Adrenal gland (tissue), 12 donors: ENCODE data around the gene MAD1L1. TPM values are rescaled to one million over a fixed set of nuclear protein-coding genes. Genes with fewer than 3 reads are reported as not detected.

ENCODE experiments used
- DNase-seq, 7 donors: peaks; one replicate each; pipeline ENCODE4 v3.0.0-alpha.2; 2019 to 2020
- H3K27ac ChIP-seq, 5 donors: fragments of 200-600 bp; sonication (generic) in 4 of 5; 1 replicate in 3 of 5; 2 replicates in 2 of 5; pipeline versions ENCODE4 v1.5.1 to v1.8.0; 2016 to 2020; ENCODE audit warnings: mild to moderate bottlenecking in 1 of 5
- H3K27me3 ChIP-seq: fragments of 200-600 bp; 2 replicates; pipeline ENCODE4 v1.8.0; 2021
- H3K36me3 ChIP-seq, 2 donors: fragments of 200-600 bp; replicated peaks in 1 of 2; 1 replicate in 1 of 2; 2 replicates in 1 of 2; pipeline versions ENCODE4 v1.5.1 to v1.8.0; 2018 to 2022
- H3K4me1 ChIP-seq, 2 donors: fragments of 200-600 bp; replicated peaks in 1 of 2; 1 replicate in 1 of 2; 2 replicates in 1 of 2; pipeline versions ENCODE4 v1.5.1 to v1.8.0; 2018 to 2021
- H3K4me3 ChIP-seq, 4 donors: fragments of 200-600 bp; sonication (generic) in 3 of 4; one replicate each; pipeline ENCODE4 v1.5.1; 2016 to 2018
- H3K9me3 ChIP-seq, 3 donors: fragments of 200-600 bp; sonication (generic) in 1 of 3; replicated peaks in 1 of 3; 1 replicate in 2 of 3; 2 replicates in 1 of 3; pipeline versions ENCODE4 v1.5.1 to v1.8.0; 2016 to 2021
- CTCF ChIP-seq, 6 experiments: fragments of 450-650 bp in 4 of 6; fragments of 200-600 bp in 2 of 6; sonication (generic) in 1 of 6; IDR thresholded peaks; 1 replicate in 5 of 6; 2 replicates in 1 of 6; pipeline versions ENCODE4 v1.5.1 to v1.8.0; 2016 to 2021; ENCODE audit warnings: antibody characterized with exemption in 6 of 6, mild to moderate bottlenecking in 2 of 6, moderate library complexity in 1 of 6
- POLR2A ChIP-seq, 2 donors: fragments of 450-650 bp; IDR thresholded peaks; one replicate each; pipeline ENCODE4 v1.6.1; 2017; ENCODE audit warnings: antibody characterized with exemption in 2 of 2, mild to moderate bottlenecking in 2 of 2, moderate library complexity in 1 of 2
- WGBS, 4 donors: extraction: QIAGEN DNeasy Blood & Tissue Kit in 2 of 4; methylation state at CpG; one replicate each; pipeline versions ENCODE4 v1.1.5 to v1.1.7; 2013 to 2017; 5-methylcytosine and 5-hydroxymethylcytosine counted together
- intact Hi-C, 2 donors: fragments of 100-400 bp; cut with DNase I; formaldehyde crosslinking; loops; one replicate each; pipeline versions ENCODE4 v1.14.1 to v1.15.0; 2022 to 2023
- polyA plus RNA-seq, 3 donors: library from polyadenylated mRNA; stranded (reverse); fragments of 200-250 nt in 2 of 3; fragments of 350-450 nt in 1 of 3; fragmentation: Illumina TruSeq in 1 of 3; extraction: RNeasy Lipid Tissue Mini Kit (QIAGEN cat#74804) in 1 of 3; gene quantifications; one replicate each; pipeline ENCODE4 v1.2.3, GENCODE V29; 2013 to 2014
- total RNA-seq, 9 donors: library from RNA; depleted of rRNA in 4 of 9; stranded (reverse); fragments of >200 nt in 4 of 9; fragments of 120-200 nt in 1 of 9; fragmentation: NEBNext Ultra II Directional in 1 of 9; extraction: Animal tissue kit (Norgen Biotek cat#: 25700) in 1 of 9; gene quantifications; one replicate each; pipeline versions ENCODE4 v1.1.0 to v1.2.4, GENCODE V29; 2013 to 2023
- donor health status: healthy with polysubstance abuse.
- donor health status: Bipolar disorder and iron deficiency.
- donor health status: DM: yes; HTN: yes; CAD: no.
- donor health status: DM: no; HTN: no; CAD: no.
- donor health status: DM: no; HTN: no; CAD: no.
- donor health status: DM: yes; HTN: yes; CAD: no.

Gene MAD1L1
- total and polyA plus RNA-seq, 12 donors = 6.7 to 87.7 (median 28.9) TPM

DNA sequence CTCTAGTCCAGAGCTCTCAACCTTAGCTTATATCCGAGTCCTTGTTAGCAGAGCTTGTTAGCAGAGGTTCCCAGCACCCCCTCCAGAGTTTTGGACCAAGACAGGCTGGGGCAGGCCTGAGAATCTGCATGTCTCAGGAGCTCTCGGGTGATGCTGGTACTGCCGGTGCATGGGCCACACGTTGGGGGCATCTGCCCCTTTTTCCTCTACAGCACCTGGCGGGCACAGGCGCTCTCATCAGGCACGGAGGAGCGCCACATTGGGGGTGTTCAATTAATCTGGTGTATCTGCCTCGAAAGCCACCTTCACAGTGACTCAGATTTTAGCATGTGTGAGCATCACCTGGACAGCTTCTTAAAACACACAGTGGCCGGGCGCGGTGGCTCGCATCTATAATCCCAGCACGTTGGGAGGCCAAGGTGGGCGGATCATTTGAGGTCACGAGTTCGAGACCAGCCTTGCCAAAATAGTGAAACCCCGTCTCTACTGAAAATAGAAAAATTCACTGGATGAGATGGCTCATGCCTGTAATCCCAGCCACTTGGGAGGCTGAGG lies 445.0 kb downstream of the MAD1L1 start:
- WGBS, 4 donors = 83 to 93% (median 89%) methylated on average over 17 to 18 of the region's 18 CpGs

GRCh38 chr7:1787241-1787640 lies 445.5 kb downstream of the MAD1L1 start:
- intact Hi-C loops = no loop called here
- 62 to 81% (median 73%) methylated on average over 7 to 9 of the region's 9 CpGs for WGBS, 4 donors
- TF ChIP-seq POLR2A (IDR thresholded peaks at IDR 0.05) (no peak), CTCF (IDR thresholded peaks at IDR 0.05) (no peak)
- H3K4me1 ChIP-seq = no peaks in the 10 kb centered on the region
- H3K4me3 ChIP-seq = no peak overlapping the region
- no peaks in the 10 kb centered on the region for H3K36me3 ChIP-seq
- H3K9me3 ChIP-seq = no peaks in the 10 kb centered on the region
- H3K27me3 ChIP-seq = no peaks in the 10 kb centered on the region
- peak in 1 of 7 donors; percentile 17 for DNase-seq
- no peak overlapping the region for H3K27ac ChIP-seq

More for the DNA sequence above, 445.0 kb downstream of the MAD1L1 start:
- Histone ChIP-seq H3K27me3 (no peaks in the 10 kb centered on the region), H3K9me3 (no peaks in the 10 kb centered on the region), H3K4me3 (no peak overlapping the region), H3K27ac (no peak overlapping the region), H3K36me3 (no peaks in the 10 kb centered on the region), H3K4me1 (no peaks in the 10 kb centered on the region)
- intact Hi-C loops = no loop called here
- peak in 1 of 7 donors; percentile 35 for DNase-seq
- TF ChIP-seq POLR2A (IDR thresholded peaks at IDR 0.05) (no peak), CTCF (IDR thresholded peaks at IDR 0.05) (no peak)

DNA sequence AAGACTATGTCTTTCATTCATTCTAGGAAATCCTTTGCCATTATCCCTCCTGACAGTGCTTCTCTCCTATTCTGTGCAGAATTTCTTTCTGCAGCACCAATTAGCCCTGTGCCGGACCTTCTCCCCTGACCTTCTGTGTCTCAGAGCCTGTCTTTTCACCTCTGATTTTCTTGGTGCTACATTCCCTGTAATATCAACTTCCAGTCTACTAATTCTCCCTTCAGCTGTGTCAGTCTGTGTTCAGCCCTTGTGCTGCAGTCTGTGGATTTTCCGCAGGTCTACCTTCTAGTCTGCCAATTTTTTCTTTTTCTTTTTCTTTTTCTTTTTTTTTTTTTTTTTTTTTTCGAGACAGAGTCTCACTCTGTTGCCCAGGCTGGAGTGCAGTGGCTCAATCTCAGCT lies 446.9 kb downstream of the MAD1L1 start:
- Histone ChIP-seq H3K27ac (no peak overlapping the region), H3K27me3 (no peaks in the 10 kb centered on the region), H3K9me3 (no peaks in the 10 kb centered on the region), H3K4me1 (no peaks in the 10 kb centered on the region), H3K36me3 (no peaks in the 10 kb centered on the region), H3K4me3 (no peak overlapping the region)
- intact Hi-C loops = no loop called here
- no peak for DNase-seq
- TF ChIP-seq CTCF (IDR thresholded peaks at IDR 0.05) (no peak), POLR2A (IDR thresholded peaks at IDR 0.05) (no peak)
- 82 to 93% (median 85%) methylated on average over 3 of the region's 3 CpGs for WGBS, 4 donors

GRCh38 chr7:1781369-1781768 lies 451.4 kb downstream of the MAD1L1 start:
- WGBS, 4 donors = 87 to 92% (median 89%) methylated on average over 11 to 12 of the region's 12 CpGs

More at GRCh38 chr7:1781369-1781768, 451.4 kb downstream of the MAD1L1 start:
- TF ChIP-seq POLR2A (IDR thresholded peaks at IDR 0.05) (no peak), CTCF (IDR thresholded peaks at IDR 0.05) (no peak)
- intact Hi-C loops = no loop called here
- Histone ChIP-seq H3K27me3 (no peaks in the 10 kb centered on the region), H3K27ac (no peak overlapping the region), H3K9me3 (no peaks in the 10 kb centered on the region), H3K36me3 (no peaks in the 10 kb centered on the region), H3K4me1 (no peaks in the 10 kb centered on the region), H3K4me3 (no peak overlapping the region)
- DNase-seq = peak in 1 of 7 donors; percentile 23
